HEK293T (cell line): Measurements from ENCODE around the gene CUL2.

Experiments
- ELF4 ChIP-seq: fragments of 450-650 bp; IDR thresholded peaks from 2 replicates; pipeline ENCODE4 v1.6.1; 2017; ENCODE audit warnings: antibody characterized with exemption
- SP1 ChIP-seq: fragments of 450-650 bp; IDR thresholded peaks from 2 replicates; pipeline ENCODE4 v1.6.1; 2017

GRCh38 chr10:35074266-35074665, 15.9 kb downstream of the CUL2 start:
- TF ChIP-seq ELF4 (no peak), SP1 (no peak)
